K562 (cell line): ENCODE data around the gene ZNF17. TPM values are rescaled to one million over a fixed set of nuclear protein-coding genes. Genes with fewer than 3 reads are reported as not detected.

Experiments used
- ARID3B ChIP-seq: fragments of 250-450 bp; sonication (Bioruptor Pico); IDR thresholded peaks from 2 replicates; pipeline ENCODE4 v1.4.0; 2020; ENCODE audit warnings: borderline replicate concordance
- C11orf30 ChIP-seq: fragments of 450-650 bp; IDR thresholded peaks from 2 replicates; pipeline ENCODE4 v1.6.1; 2016; ENCODE audit warnings: low read depth, mild to moderate bottlenecking
- EP400 ChIP-seq: fragments of 450-650 bp; IDR thresholded peaks from 2 replicates; pipeline ENCODE4 v1.6.1; 2017; ENCODE audit warnings: antibody characterized with exemption, mild to moderate bottlenecking, moderate library complexity
- ETS1 ChIP-seq: conservative IDR thresholded peaks from 2 replicates; pipeline ENCODE4 v1.6.1; 2011; ENCODE audit warnings: low read depth, mild to moderate bottlenecking, low read length; ENCODE audit not compliant: control insufficient read depth
- MEF2D ChIP-seq: conservative IDR thresholded peaks from 2 replicates; pipeline ENCODE4 v1.6.1; 2016; ENCODE audit warnings: low read depth, missing genetic modification characterization, missing compliant biosample characterization
- NCOA2 ChIP-seq, 2 experiments: fragments of 450-650 bp; IDR thresholded peaks; 2 replicates each; pipeline ENCODE4 v1.6.1; 2018; ENCODE audit warnings: mild to moderate bottlenecking in 2 of 2, moderate library complexity in 1 of 2; ENCODE audit not compliant: partially characterized antibody in 2 of 2
- NR2F6 ChIP-seq: fragments of 450-650 bp; formaldehyde crosslinking; IDR thresholded peaks from 2 replicates; pipeline ENCODE4 v1.4.0; 2020; ENCODE audit warnings: mild to moderate bottlenecking
- RBBP5 ChIP-seq: fragments of 200-600 bp; sonication (generic); IDR thresholded peaks from 2 replicates; pipeline ENCODE4 v1.6.1; 2012; ENCODE audit warnings: borderline replicate concordance, mild to moderate bottlenecking, low read length, control low read depth, inconsistent platforms; ENCODE audit not compliant: insufficient read depth, poor library complexity, severe bottlenecking
- REST ChIP-seq, 2 experiments: fragments of 450-650 bp; formaldehyde crosslinking in 1 of 2; IDR thresholded peaks; 2 replicates each; pipeline versions ENCODE4 v1.4.0 to v1.6.1; 2014 to 2020; ENCODE audit warnings: mild to moderate bottlenecking in 2 of 2, borderline replicate concordance in 1 of 2, low read depth in 1 of 2
- SAP30 ChIP-seq: fragments of 200-600 bp; sonication (generic); IDR thresholded peaks from 2 replicates; pipeline ENCODE4 v1.6.1; 2012; ENCODE audit warnings: borderline replicate concordance, low read depth, mild to moderate bottlenecking, moderate library complexity, low read length, control low read depth, inconsistent platforms; ENCODE audit not compliant: insufficient read depth, poor library complexity, severe bottlenecking
- TCF3 ChIP-seq: sonication (generic); formaldehyde crosslinking; IDR thresholded peaks from 2 replicates; pipeline ENCODE4 v1.4.0; 2020; ENCODE audit warnings: mild to moderate bottlenecking, missing genetic modification reagents
- YBX1 ChIP-seq: fragments of 450-650 bp; IDR thresholded peaks from 2 replicates; pipeline ENCODE4 v1.7.1; 2016; ENCODE audit warnings: mild to moderate bottlenecking
- YY1 ChIP-seq, 3 experiments: IDR thresholded peaks; 2 replicates each; pipeline ENCODE4 v1.6.1; 2011; ENCODE audit warnings: low read length in 2 of 3, mild to moderate bottlenecking in 2 of 3, moderate library complexity in 2 of 3, borderline replicate concordance in 1 of 3, control low read depth in 1 of 3, low read depth in 1 of 3; ENCODE audit not compliant: insufficient read depth in 3 of 3, insufficient replicate concordance in 2 of 3, control insufficient read depth in 1 of 3, insufficient read length in 1 of 3; ENCODE audit errors: extremely low read depth in 1 of 3
- polyA plus RNA-seq, 8 experiments: library from polyadenylated mRNA; depleted of rRNA in 4 of 8; stranded (reverse) in 5 of 8; unstranded in 3 of 8; fragments of >200 nt; fragmentation: Nextera tagmentation in 2 of 8; fragmentation: Illumina TruSeq in 1 of 8; extraction: Ambion mirVana in 2 of 8; extraction: Trizol in 1 of 8; gene quantifications; 2 replicates each; pipeline versions ENCODE4 v1.2.1 to v1.2.3, GENCODE V29; 2011 to 2014; ENCODE audit warnings: inconsistent platforms in 1 of 8, missing spikeins in 1 of 8
- total RNA-seq, 7 experiments: library from RNA; depleted of rRNA in 6 of 7; stranded (reverse); fragments of >200 nt in 6 of 7; fragmentation: Illumina TruSeq in 2 of 7; extraction: Trizol in 2 of 7; gene quantifications; 2 replicates each; pipeline versions ENCODE4 v1.2.1 to v1.2.3, GENCODE V29; 2011 to 2021; ENCODE audit warnings: low replicate concordance in 1 of 7

ZNF17 gene
- total and polyA plus RNA-seq, 9 of the 15 experiments (the other 6 are each of a cell fraction or from before 2014, with no cell fraction given): 5.3 to 8.6 (median 6.5) TPM

DNA sequence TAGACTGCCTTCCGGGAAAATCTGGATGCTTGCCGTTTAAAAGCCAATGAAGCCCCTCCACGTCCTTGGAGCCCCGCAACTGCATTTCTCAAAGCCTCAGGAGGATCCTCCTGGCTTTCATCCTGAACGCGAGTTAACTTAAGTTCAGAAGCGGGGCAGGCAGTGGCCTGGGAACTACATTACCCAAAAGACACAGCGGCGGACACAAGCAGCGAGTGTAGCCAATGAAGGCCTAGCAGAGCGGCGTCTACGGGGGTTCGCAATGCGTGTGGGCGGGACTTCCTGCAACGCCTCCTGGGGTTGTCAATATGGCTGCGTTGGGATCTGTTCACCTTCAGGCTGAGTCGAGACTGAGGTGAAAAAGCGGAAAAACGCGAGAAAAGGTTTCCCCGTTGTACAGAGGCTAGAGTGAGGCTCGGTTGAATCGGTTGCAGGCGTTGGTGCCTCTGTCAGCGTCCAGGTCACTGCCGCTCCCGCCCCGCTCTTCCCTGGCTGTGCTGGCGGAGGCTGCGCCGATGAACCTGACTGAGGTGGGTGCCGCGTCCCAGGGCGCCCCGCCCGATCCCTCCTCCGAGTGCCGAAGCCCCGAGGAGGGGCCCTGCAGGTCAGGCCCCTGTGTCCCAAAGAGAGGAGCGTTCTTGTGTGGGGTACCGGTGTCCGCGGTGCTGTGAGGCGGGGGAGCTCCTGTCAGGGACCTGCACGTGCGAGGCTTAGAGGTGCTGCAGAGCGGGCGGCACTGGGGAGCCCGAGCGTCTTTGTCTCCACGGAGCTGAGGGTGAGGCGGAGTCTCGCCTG lies at the start of gene ZNF17 (continued):
- TF ChIP-seq REST (IDR thresholded peaks at IDR 0.05; ENCODE audit: borderline replicate concordance) (no peak), REST (CRISPR knock-in tag; IDR thresholded peaks at IDR 0.05; ENCODE audit: low read depth) (no peak), C11orf30 (peak; percentile 97), ETS1 (peak; percentile 72), YBX1 (no peak), MEF2D (tag) (no peak), TCF3 (no peak), ARID3B (no peak), SAP30 (peak; percentile 77), YY1 (IDR thresholded peaks at IDR 0.05; ENCODE audit: borderline replicate concordance in 1 of 3, control insufficient read depth in 1 of 3, extremely low read depth in 1 of 3, insufficient read depth in 3 of 3, insufficient read length in 1 of 3, insufficient replicate concordance in 2 of 3, low read depth in 1 of 3, low read length in 2 of 3) (peak; percentile 53 to 91 (median 83)), NCOA2 (IDR thresholded peaks at IDR 0.05; ENCODE audit: partially characterized antibody in 2 of 2) (no peak), NR2F6 (CRISPR knock-in tag) (no peak), EP400 (peak; percentile 65; the same call in 1 of the 2 replicates), RBBP5 (peak; percentile 89)
